DOHH2 (cell line): ENCODE results near the gene SNRPE.
"Not testable (repeated sequence)": the region's sequence is repeated elsewhere in the genome, so short reads cannot be mapped to it uniquely, and the experiment has no call there.

Experiments used
- H3F3A ChIP-seq: fragments of 200-600 bp; sonication (generic), shearing (Covaris generic); 2 replicates; pipeline ENCODE4 v1.6.0; 2016; ENCODE audit warnings: antibody characterized with exemption, mild to moderate bottlenecking; ENCODE audit not compliant: control insufficient read depth, insufficient read depth
- H3K27ac ChIP-seq: fragments of 200-600 bp; sonication (generic); 2 replicates; pipeline ENCODE4 v1.5.1; 2014; ENCODE audit warnings: low read depth, mild to moderate bottlenecking, low read length, moderate library complexity
- H3K27me3 ChIP-seq: fragments of 200-600 bp; sonication (generic); 2 replicates; pipeline ENCODE4 v1.6.1; 2014; ENCODE audit warnings: mild to moderate bottlenecking, low read length, mixed read lengths; ENCODE audit not compliant: control insufficient read depth
- H3K36me3 ChIP-seq: fragments of 200-600 bp; sonication (generic); 2 replicates; pipeline ENCODE4 v1.6.1; 2014; ENCODE audit warnings: mild to moderate bottlenecking, low read length, moderate library complexity, mixed read lengths; ENCODE audit not compliant: control insufficient read depth
- H3K4me1 ChIP-seq: fragments of 200-600 bp; sonication (generic); 2 replicates; pipeline ENCODE4 v1.6.1; 2014; ENCODE audit warnings: mild to moderate bottlenecking, low read length, mixed read lengths; ENCODE audit not compliant: control insufficient read depth
- H3K4me2 ChIP-seq: fragments of 200-600 bp; sonication (generic); 2 replicates; pipeline ENCODE4 v1.6.0; 2014; ENCODE audit warnings: mild to moderate bottlenecking, low read length, moderate library complexity
- H3K4me3 ChIP-seq: fragments of 200-600 bp; sonication (generic); 2 replicates; pipeline ENCODE4 v1.5.1; 2014; ENCODE audit warnings: mild to moderate bottlenecking, low read length, mixed read lengths
- H3K79me2 ChIP-seq: fragments of 200-600 bp; sonication (generic); 2 replicates; pipeline ENCODE4 v1.6.1; 2014; ENCODE audit warnings: mild to moderate bottlenecking, low read length, mixed read lengths; ENCODE audit not compliant: control insufficient read depth
- H3K9me2 ChIP-seq: fragments of 200-600 bp; sonication (generic); replicated peaks from 2 replicates; pipeline ENCODE4 v1.6.1; 2014; ENCODE audit warnings: mild to moderate bottlenecking, low read length, mixed read lengths; ENCODE audit not compliant: control insufficient read depth
- H3K9me3 ChIP-seq: fragments of 200-600 bp; sonication (generic); 2 replicates; pipeline ENCODE4 v1.6.1; 2014; ENCODE audit warnings: antibody characterized with exemption, low read length, mixed read lengths; ENCODE audit not compliant: control insufficient read depth, insufficient read depth
- H4K20me1 ChIP-seq: fragments of 200-600 bp; sonication (generic); 2 replicates; pipeline ENCODE4 v1.6.0; 2014; ENCODE audit warnings: low read depth, mild to moderate bottlenecking, antibody characterized with exemption, low read length, moderate library complexity; ENCODE audit not compliant: control insufficient read depth, insufficient read depth
- CTCF ChIP-seq: fragments of 200-600 bp; sonication (generic); IDR thresholded peaks from one replicate; pipeline ENCODE4 v1.5.1; 2014; ENCODE audit warnings: antibody characterized with exemption, mild to moderate bottlenecking, low read depth, low read length; ENCODE audit not compliant: poor library complexity, severe bottlenecking
- EZH2phosphoT487 ChIP-seq: fragments of 200-600 bp; sonication (generic); IDR thresholded peaks from 2 replicates; pipeline ENCODE4 v1.6.1; 2017; ENCODE audit warnings: borderline replicate concordance, mild to moderate bottlenecking, antibody characterized with exemption, low read length, moderate library complexity, mixed read lengths

Gene SNRPE

GRCh38 chr1:203823306-203823705, 38.1 kb upstream of the SNRPE start:
- no peak for TF ChIP-seq CTCF
- no peak for TF ChIP-seq EZH2phosphoT487
- Histone ChIP-seq H4K20me1 (no peaks in the 10 kb centered on the region), H3K27me3 (no peaks in the 10 kb centered on the region), H3K4me1 (no peaks in the 10 kb centered on the region), H3K4me3 (no peak overlapping the region), H3F3A (no peaks in the 10 kb centered on the region; the same call in 1 of the 2 replicates), H3K79me2 (peaks cover 40% of the 10 kb centered on the region), H3K4me2 (no peak overlapping the region), H3K9me2 (no peaks in the 10 kb centered on the region), H3K9me3 (no peaks in the 10 kb centered on the region), H3K27ac (no peak overlapping the region), H3K36me3 (peaks cover 78% of the 10 kb centered on the region)

DNA sequence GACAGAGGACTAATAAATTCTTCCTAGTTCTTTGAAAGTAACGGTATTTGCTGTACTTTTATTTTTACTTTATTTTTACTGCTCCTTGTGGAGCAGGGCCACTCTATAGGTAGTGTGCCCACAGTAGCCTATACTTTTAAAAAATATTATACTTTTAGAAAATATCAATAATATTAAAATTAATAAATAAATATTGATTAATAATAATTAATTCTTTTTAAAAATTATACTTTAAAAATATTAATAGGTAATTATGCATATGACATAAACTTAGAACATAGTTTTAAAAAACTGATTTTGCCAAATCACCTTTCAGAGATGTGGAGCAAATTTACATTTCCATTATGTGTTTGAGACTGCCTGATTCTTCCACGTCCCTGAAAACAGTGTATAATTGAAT, 35.2 kb upstream of the SNRPE start:
- H3K9me3 ChIP-seq, result no peaks in the 10 kb centered on the region
- H3K79me2 ChIP-seq, result peaks cover 36% of the 10 kb centered on the region
- H3K4me1 ChIP-seq, result no peaks in the 10 kb centered on the region
- H3K27ac ChIP-seq, result no peak overlapping the region
- no peaks in the 10 kb centered on the region for H3K27me3 ChIP-seq
- H3K36me3 ChIP-seq, result peaks cover 86% of the 10 kb centered on the region
- H3K4me3 ChIP-seq, result no peak overlapping the region
- H3K9me2 ChIP-seq, result no peaks in the 10 kb centered on the region
- no peaks in the 10 kb centered on the region for H4K20me1 ChIP-seq
- no peak for TF ChIP-seq CTCF
- TF ChIP-seq EZH2phosphoT487, result no peak
- no peaks in the 10 kb centered on the region; the same call in 1 of the 2 replicates for H3F3A ChIP-seq
- no peak overlapping the region for H3K4me2 ChIP-seq

GRCh38 chr1:203828002-203828401, 33.4 kb upstream of the SNRPE start:
- H3K27ac ChIP-seq, result no peak overlapping the region
- no peaks in the 10 kb centered on the region for H3K9me3 ChIP-seq
- no peaks in the 10 kb centered on the region for H4K20me1 ChIP-seq
- no peaks in the 10 kb centered on the region for H3K4me1 ChIP-seq
- H3K27me3 ChIP-seq, result no peaks in the 10 kb centered on the region
- H3K9me2 ChIP-seq, result no peaks in the 10 kb centered on the region
- H3K36me3 ChIP-seq, result peaks cover 81% of the 10 kb centered on the region
- no peak overlapping the region for H3K4me3 ChIP-seq
- TF ChIP-seq CTCF, result no peak
- TF ChIP-seq EZH2phosphoT487, result no peak
- H3F3A ChIP-seq, result no peaks in the 10 kb centered on the region; the same call in 1 of the 2 replicates
- peaks cover 22% of the 10 kb centered on the region for H3K79me2 ChIP-seq
- H3K4me2 ChIP-seq, result no peak overlapping the region

DNA sequence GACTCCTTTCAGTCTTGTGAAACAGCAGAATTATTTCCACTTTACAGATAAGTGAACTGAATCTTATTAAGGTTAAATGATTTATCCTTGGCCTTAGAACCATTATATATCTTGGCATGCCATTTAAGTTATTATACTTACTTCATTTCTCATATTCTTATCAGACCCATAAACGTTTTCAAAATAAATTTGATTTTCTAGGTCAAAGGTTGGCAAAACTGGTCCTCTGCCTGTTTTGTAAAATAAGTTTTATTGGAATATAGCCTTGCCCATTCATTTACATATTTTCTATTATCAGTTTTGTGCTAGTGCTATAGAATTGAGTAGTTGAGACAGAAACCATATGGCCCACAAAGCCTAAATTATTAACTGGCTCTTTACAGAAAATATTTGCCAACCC, 32.9 kb upstream of the SNRPE start:
- Histone ChIP-seq H3F3A (no peaks in the 10 kb centered on the region; the same call in 1 of the 2 replicates), H3K9me3 (no peaks in the 10 kb centered on the region), H3K9me2 (no peaks in the 10 kb centered on the region), H3K27me3 (no peaks in the 10 kb centered on the region), H3K4me1 (no peaks in the 10 kb centered on the region), H3K4me2 (no peak overlapping the region), H3K4me3 (no peak overlapping the region), H3K36me3 (peaks cover 76% of the 10 kb centered on the region), H3K79me2 (peaks cover 17% of the 10 kb centered on the region), H4K20me1 (no peaks in the 10 kb centered on the region), H3K27ac (no peak overlapping the region)
- TF ChIP-seq CTCF (no peak), EZH2phosphoT487 (no peak)

DNA sequence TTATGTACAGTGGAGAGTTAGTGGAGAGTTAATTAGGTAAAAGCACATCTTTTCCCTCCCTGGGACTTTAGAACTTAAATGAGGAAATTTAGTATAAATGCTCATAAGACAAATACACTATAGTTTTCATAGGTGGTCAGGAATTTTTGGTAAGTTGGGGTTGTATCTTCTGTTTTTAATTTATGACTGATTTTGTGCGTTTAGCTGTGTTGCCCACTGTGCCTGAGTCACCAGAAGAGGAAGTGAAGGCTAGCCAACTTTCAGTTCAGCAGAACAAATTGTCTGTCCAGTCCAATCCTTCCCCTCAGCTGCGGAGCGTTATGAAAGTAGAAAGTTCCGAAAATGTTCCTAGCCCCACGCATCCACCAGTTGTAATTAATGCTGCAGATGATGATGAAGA, 32.2 kb upstream of the SNRPE start:
- not testable (repeated sequence) for H3K9me3 ChIP-seq, H3K27ac ChIP-seq, H4K20me1 ChIP-seq, H3K4me1 ChIP-seq, H3F3A ChIP-seq, H3K27me3 ChIP-seq, H3K9me2 ChIP-seq, H3K4me3 ChIP-seq, H3K4me2 ChIP-seq
- Histone ChIP-seq H3K79me2 (peaks cover 12% of the 10 kb centered on the region), H3K36me3 (peaks cover 80% of the 10 kb centered on the region)
